Measurements from ENCODE around the gene CDK13.

GRCh38 chr7:39979406-39980073, 29.5 kb downstream of the CDK13 start:
- TF ChIP-seq POLR2A (IDR thresholded peaks at IDR 0.05; ENCODE audit: low read length) (no peak), GATA1 (IDR thresholded peaks at IDR 0.05; ENCODE audit: low read depth, low read length) (no peak)
